Fibroblast of skin of left quadriceps (primary cell): ENCODE measurements around the gene ZNF3.

Experiments
- DNase-seq, 2 experiments: peaks; one replicate each; pipeline ENCODE4 v3.0.0-alpha.2; 2013; ENCODE audit warnings: low read depth in 2 of 2

Gene ZNF3

DNA sequence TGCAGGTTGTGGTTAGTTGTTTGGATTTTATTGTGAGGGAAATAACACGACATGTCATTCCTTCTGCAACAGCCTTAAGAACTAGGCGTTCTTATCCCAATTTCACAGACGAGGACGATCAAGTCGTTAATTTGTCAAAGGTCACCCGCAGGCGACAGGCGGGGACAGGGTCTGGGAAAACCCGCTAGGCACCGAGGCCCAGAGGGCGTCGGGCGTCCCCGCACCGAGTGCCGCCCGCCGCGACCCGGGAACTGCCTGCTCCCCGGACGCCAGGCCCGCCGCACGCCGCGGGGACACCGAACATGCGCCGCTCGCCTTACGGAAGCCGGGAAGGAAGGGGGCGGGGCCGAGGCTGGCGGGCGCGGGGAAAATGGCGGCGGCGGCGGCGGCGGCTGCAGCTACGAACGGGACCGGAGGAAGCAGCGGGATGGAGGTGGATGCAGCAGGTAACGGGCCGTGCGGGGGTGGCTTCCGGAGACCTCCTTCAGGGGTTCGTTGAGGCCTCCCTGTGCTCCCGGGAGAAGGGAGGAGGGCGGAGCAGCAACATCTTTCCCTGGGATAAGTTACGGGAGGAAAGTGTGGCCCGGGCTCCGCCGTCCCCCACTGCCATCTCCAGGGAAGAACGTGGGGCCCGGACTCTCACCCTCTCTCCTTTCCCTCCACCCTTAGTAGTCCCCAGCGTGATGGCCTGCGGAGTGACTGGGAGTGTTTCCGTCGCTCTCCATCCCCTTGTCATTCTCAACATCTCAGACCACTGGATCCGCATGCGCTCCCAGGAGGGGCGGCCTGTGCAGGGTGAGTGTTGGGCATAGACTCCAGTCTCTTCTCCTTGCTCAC lies 7.3 kb upstream of the ZNF3 start, which contains the start of gene COPS6:
Gene COPS6 (plus strand): TSS at position 349 of the 837 bp plus-strand sequence. CDS start 22 bp downstream, at position 371.
- peak; percentile 54 for DNase-seq

DNA sequence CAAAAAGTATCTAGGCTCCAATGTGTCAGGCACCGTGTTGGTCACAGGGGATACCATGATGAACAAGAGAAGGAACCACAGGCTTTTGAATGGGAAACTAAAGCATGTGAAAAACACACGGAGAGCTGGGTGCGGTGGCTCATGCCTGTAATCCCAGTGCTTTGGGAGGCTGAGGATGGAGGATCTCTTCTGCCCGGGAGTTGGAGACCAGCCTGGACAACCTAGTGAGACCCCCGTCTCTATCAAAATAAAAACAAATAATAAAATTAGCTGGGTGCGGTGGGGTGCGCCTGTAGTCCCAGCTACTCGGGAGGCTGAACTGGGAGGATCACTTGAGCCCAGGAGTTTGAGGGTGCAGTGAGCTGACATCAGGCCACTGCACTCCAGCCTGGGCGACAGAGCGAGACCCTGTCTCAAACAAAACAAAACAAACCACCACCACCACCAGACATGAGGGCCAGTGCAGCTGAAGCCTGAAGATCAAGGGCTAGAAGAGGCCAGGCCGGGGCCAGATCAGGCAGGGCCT lies 6.6 kb upstream of the ZNF3 start:
- no peak for DNase-seq

DNA sequence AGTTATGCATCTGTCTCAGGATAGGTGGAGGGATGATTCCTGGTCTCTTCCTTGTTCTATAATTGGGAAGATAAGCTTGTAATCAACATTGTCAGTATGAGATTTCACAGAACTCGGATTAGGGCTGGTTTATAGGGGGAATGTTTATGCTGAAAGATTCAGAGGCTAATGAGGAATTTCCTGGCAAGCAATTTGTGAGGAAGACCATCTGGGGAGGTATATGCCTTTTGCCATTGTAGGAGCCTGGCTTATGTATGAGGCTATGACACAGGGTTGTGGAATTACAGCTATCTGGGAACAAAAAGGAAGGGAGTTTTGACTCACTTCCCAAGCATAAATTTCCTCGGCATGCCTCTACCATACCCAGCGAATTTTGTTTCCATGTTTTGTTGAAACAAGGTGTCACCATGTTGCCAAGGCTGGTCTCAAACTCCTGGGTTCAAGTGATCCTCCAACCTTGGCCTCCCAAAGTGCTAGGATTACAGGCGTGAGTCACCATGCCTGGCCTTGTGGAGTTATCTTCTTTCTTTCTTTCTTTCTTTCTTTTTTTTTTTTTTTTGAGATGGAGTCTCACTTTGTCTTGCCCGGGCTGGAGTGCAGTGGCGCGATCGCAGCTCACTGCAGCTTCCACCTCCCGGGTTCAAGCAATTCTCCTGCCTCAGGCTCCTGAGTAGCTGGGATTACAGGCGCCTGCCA lies 5.7 kb upstream of the ZNF3 start:
- DNase-seq, result peak; percentile 99

DNA sequence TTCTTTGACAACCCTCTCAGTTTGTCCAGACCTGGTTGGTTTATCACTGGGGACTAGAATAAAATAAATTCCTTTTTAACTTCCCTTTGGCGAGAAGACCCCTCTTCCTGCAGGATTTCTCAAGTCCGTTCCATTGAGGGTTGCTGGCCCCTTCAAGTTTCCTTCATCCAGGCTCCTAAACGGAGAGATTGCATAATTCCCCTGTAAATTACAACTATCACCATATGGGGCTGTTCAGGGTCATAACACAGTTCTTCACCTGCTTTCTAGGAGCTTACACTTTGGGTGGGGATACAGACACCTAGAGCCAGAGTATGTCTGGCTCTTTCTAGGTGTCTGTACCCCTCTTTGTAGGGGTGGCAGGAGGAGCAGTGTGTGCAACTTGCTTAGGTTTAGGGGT lies 4.0 kb upstream of the ZNF3 start:
- no peak for DNase-seq

DNA sequence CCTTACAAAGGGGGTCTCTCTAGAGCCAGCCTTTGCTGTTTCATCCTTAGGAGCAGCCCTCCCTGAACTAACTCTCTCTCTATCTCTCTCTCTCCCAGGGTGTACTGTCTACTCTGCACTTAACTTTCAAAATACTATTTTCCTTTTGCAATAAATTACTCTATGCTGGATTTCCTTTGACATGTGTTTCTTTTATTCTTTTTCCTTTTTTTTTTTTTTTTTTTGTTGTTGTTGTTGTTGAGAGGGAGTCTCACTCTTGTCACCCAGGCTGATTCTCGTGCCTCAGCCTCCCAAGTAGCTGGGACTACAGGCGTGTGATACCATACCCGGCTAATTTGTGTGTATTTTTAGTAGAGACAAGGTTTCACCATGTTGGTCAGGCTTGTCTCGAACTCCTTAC lies 1.5 kb upstream of the ZNF3 start:
- DNase-seq, result no peak

DNA sequence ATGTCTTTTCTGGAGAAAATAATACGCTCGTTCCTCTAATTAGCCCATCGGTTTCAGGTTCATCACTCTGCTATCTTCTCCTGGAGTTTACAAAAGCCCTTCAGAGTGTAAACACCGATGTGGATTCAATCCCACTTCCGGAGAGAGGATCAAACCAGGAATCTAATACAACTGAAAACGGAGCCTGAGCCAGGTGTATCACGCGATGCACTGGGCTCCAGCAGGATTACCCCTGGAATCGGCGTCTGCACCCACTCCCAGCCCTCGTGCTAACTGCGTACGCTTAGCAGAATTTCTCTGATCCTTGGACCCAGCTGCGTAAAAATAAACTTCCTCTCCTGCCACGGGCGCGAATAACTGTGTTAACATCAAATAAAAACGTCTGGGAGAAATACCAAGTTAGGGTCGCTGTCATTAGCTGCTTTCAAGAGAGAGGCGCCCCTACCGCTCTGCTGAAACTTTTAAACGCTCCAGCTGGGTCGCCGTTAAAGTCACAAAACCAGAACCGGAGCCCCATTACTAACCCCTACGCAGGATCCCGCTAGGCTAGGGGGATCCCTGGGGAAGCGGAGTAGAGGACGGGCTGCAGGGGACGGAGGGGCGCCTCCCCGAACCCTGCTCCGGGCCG lies 502 bp downstream of the ZNF3 start:
- DNase-seq, result no peak

DNA sequence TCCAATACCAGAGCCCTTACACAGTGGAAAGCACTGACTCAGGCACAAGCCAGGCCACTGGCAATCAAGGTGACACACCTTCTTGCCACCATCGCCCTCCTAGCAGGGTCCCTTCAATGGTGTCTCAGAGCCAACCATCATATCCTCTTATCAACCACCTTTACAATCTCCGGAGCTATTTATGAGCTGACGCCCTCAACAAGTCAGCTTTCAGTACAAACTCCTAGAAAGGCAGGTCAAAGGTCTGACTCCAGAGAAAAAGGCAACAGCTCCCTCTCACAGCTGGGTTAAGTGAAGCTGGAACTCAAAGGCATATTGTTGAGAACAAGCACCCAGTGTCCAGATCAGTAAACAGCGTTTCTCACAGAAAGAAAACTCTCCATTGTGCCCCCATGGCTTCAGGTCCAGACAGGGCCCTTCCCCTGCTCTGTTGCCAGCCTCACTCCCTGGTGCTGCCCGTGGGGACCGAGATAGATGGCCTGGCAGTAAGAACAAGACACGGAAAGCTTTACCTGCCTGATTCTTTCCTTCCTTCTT lies 2.4 kb downstream of the ZNF3 start:
- DNase-seq, result no peak

DNA sequence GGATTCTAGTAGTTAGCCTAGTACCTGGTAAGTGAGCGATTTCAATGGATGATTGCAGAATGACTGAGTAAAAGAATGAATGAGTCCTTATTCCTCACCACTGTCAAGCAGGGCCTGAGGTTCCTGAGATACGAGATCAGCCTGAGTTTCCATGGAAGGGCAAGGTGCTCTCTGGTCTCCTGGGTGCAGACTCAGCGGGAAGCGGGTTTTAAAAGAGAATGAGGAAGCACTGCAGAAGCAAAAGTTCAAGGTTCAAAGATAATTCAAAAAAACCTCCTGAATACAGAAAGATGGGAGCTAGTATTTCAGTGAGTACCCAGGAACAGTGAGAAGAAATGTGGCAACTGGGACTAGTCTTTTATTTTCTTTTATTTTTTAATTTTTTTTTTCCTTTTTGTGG lies 4.3 kb downstream of the ZNF3 start:
- DNase-seq, result no peak

DNA sequence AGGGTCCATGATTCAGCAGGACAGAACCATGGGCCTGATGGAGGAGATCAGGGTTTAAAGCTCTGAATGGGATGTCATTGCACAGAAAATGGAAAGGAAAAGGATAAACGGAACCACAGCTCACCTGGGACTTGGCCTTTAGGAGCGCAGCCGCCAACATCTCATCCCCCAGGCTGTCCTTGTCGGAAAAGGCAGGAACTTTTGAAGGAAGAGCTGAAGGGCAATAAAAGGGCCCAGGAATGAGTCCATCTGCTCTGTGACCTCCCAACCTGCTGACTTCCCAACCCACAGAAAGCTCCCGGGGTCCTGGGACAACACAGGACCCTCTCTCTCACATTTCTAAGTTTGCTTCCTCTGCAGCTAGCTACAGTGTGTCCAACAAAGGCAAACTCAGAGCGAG lies 6.1 kb downstream of the ZNF3 start:
- DNase-seq, result no peak

DNA sequence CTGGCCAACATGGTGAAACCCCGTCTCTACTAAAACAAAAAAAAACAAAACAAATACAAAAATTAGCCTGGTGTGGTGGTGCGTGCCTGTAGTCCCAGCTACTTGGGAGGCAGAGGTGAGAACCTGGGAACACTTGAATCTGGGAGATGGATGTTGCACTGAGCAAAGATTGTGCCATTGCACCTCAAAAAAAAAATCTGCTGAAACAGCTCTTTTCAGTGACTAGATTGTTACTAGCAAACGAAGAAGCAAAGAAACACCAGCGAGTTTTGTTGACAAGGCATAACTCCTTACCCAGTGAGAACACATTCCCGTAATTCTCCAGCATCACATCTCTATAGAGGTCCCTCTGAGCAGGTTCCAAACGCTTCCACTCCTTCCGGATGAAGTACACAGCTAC lies 6.7 kb downstream of the ZNF3 start:
- no peak for DNase-seq

DNA sequence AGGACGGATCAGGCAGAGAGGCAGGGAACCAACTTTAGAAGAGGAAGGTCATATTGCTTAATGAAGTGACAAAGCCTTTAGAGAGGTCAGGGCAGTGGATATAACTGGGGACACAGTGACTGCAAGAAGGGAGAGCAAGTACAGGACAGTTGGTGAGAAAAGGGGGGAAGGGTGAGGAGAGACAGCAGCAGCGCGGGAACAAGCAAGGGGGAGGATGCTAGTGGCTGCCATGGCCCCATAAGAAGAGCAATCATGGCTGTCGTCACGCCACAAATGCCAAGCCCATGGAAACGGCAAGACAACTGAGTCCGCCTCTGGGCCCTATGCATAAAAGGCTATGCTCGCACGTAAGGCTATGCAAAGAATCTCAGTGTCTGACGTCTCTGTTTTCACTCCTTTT lies 9.1 kb downstream of the ZNF3 start:
- DNase-seq, result no peak

DNA sequence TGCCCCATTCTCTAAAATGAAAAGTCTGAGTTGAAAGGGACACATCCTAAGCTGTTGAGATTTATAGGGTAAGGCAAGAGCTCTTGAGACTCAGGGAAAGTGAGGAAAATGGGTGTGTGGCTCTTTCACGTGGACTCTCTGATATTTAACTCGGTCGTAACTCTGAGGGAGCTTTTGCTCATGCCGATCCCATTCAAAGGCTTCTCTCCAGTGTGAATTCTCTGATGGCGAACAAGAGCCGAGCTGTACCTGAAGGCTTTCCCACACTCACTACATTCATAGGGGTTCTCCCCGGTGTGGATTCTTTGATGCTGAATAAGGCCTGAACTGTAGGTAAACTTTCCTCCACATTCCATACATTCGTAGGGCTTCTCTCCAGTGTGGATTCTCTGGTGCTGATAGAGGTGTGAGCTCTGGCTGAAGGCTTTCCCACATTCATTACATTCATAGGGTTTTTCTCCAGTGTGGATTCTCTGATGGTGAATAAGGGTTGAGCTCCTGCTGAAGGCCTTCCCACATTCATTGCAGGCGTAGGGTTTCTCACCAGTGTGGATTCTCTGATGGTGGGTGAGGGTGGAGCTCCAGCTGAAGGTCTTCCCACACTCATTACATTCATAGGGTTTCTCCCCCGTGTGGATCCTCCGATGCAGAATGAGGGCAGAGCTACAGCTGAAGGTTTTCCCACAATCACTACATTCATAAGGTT lies 10.4 kb downstream of the ZNF3 start:
- DNase-seq, result no peak

DNA sequence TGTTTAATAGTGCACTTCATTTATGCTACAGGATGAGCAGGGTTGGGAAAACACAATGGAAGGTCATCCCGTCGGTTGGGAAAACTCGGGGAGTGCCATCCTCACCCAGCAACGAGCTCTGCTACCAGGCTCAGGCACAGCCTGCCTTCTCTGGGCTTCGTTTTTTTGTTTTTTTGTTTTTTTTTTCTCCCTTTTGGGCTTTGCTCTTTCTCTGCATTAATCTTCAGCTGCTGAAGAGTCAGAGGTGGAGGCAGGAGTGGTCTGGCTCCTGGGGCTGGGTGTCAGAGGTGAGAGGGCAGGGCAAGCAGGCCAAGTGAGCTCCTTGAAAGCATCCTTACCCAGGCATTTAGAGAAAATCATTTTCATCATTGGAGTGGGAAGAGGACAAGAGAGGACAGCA lies 11.5 kb downstream of the ZNF3 start:
- no peak for DNase-seq

DNA sequence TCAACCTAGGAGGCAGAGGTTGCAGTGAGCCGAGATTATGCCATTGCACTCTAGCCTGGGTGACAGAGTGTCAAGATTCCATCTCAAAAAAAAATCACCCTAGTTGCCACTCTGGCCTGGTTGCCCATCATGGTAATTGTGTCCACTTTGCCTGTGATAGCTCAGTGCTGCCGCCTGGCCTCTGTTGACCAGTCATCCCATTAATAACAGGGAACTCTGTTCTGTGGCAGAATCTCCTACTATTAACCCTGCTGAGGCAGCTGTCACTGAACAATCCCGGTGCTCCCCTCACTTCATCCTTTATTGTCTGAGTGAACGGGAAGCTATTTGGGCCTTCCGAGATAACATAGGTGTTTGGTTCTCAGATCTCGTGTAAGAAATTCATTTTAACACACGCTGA lies 14.6 kb downstream of the ZNF3 start:
- no peak for DNase-seq

DNA sequence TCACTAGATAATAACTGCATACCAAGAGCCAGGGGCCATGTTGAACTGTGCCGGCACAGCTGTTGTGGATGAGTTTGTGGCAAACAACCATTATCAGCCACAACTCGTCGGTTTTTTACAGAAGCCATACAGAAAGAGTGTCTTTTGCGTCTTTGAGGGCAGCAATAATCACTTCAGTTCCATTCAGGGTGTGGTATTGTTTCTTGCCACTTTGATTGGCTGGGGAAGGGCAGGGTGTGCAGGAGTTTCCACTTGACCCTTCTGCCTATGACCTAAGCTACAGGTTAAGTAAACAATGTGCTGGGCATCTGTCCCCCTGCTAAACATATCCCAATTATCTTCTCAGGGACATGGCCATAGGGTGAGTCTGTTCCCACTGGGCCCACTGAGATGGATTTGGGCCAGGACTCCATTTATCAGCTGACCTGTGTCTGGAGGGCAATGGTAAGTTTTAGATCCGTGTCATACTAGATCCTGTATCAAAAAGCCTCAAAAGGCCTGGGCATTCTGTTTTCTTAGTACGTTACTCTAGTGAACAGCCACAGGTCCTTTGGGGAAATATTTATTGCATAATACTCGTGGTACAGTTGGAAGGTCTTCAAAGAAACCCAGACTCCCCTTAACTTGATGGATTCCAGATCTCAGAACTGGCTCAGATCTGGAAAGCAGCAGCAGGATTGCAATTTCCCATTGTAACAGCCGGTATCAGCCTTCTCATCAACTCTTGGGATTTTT lies 15.9 kb downstream of the ZNF3 start:
- peak; percentile 73 to 74 for DNase-seq

DNA sequence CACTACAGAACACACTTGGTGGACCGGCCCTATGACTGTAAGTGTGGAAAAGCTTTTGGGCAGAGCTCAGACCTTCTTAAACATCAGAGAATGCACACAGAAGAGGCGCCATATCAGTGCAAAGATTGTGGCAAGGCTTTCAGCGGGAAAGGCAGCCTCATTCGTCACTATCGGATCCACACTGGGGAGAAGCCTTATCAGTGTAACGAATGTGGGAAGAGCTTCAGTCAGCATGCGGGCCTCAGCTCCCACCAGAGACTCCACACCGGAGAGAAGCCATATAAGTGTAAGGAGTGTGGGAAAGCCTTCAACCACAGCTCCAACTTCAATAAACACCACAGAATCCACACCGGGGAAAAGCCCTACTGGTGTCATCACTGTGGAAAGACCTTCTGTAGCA lies 17.4 kb downstream of the ZNF3 start:
- no peak for DNase-seq

DNA sequence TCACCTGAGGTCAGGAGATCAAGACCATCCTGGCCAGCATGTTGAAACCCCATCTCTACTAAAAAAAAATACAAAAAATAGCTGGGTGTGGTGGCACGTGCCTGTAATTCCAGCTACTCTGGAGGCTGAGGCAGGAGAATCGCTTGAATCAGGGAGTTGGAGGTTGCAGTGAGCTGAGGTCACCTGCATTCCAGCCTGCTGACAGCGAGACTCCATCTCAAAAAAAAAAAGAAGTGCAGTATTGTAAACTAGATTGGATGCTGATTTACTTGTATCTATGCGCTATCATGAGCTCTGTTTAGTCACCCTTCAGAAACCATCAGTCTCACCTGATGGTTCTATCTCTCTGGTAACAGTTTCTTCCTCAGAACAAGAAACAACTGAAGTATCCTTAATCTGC lies 18.1 kb downstream of the ZNF3 start:
- DNase-seq, result no peak

DNA sequence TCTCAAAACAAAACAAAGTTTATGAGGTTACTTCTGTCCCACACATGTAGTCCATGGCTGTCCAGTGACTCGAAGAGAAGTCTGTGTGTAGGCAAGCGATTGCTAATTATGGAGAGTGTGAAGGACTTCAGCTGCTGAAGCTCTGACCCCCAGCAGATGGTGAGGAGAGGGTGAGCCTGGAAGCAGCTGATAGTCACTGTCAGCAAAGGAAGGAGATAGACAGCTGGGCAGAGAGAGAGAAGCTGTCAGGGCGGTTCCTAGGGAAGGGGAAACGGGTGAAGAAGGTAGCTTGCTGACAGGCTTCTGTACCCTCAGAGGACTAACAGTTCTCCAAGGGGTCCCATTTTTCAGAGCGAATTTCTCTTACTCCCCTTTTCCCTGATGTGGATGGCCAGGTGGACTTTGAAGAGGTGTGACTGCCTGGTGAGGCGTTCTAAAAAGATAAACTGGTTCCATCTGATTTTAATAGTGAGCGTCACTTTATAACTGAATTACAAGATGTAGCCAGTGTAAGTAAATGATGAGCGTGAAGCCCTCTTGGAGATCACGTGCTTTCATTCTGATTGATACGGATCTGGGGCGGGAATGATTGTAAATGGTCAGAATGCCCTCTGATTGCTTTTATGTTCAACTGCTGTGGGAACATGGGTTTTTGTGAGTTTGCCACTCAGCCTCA lies 19.9 kb downstream of the ZNF3 start:
- DNase-seq, result no peak

DNA sequence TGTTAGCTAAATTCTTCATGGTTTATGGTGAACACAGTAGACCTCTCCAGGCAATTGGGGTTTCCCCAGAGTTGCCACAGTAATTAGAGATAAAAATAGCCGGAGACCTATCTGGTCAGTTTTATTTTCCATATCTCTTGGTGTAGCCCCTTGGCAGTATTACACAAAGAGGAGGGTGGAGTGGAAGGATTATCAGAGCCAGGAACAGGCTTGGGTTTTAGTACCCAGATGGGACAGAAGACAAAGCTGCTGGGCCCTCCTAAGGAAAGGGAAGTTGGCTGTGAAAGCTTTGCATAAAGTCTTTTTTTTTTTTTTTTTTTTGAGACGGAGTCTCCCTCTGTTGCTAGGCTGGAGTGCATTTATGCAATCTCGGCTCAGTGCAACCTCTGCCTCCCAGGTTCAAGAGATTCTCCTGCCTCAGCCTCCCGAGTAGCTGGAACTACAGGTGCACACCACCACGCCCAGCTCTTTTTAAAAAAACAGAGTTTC lies 22.2 kb downstream of the ZNF3 start:
- no peak for DNase-seq

DNA sequence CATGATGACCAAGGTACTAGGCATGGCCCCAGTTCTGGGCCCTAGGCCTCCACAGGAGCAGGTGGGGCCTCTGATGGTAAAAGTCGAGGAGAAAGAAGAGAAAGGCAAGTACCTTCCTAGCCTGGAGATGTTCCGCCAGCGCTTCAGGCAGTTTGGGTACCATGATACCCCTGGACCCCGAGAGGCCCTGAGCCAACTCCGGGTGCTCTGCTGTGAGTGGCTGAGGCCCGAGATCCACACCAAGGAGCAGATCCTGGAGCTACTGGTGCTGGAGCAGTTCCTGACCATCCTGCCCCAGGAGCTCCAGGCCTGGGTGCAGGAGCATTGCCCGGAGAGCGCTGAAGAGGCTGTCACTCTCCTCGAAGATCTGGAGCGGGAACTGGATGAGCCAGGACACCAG lies 24.5 kb downstream of the ZNF3 start:
- DNase-seq, result no peak
